ENCODE results near the gene PHF20.
"Not testable (repeated sequence)": the region's sequence is repeated elsewhere in the genome, so short reads cannot be mapped to it uniquely, and the experiment has no call there.

PHF20 gene

DNA sequence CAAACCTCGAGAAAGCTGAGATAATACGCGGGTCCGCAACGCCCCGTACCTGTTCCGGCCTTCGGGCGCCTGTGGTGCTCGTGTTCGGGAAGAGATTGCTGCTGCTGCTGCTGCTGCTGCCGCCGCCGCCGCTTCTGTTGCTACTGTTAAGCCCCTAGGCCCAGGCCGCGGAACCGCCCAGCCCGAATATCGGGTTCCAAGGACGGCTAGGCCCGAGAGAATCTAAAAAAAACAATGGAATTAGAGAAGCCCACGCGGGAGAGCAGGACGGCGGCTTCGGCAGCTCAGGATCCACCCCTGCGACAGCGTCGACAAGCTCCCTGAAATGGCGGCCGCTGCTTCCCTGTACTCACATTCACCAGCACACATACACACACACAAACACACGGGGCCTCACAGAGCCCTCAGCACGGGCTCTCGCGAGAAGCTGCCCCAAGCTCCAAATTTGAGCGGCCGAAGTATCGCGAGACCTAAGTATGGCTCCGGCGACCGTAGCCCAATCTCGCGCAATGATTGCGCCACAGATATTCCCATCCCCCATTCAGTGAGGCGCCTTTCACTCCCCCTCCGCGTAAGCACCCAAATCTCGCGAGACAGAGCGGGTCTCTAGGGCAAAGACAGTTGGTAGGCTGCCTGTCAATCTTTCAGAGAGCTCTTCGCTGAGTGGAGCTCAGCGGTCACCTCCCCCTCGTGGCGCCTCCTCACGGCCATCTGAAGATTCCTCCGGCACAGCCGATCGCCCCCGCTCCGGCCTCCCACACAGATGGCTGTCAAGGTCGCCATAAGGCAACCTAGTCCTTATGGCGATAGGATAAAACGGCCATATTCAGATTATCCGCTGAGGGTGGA lies 29.7 kb upstream of the PHF20 start, which contains the start of gene RBM39:
RBM39 (minus strand) TSS at position 369 of the 849 bp plus-strand sequence. CDS start 1,386 bp downstream, outside the sequence.
- H3K36me3 ChIP-seq (ENCODE audit: control insufficient read depth, insufficient read depth, low read length), result peaks cover 25% of the 10 kb centered on the region
- WGBS, 2 experiments, result 0% methylated on average over 66 of the region's 66 CpGs
- peaks cover 16% of the 10 kb centered on the region for H3K4me1 ChIP-seq (ENCODE audit: control insufficient read depth, insufficient read depth, low read length)
- no peaks in the 10 kb centered on the region for H3K9me3 ChIP-seq (ENCODE audit: control insufficient read depth, low read length)
- no peaks in the 10 kb centered on the region for H3K27me3 ChIP-seq (ENCODE audit: control insufficient read depth, insufficient read depth, low read length, poor library complexity, severe bottlenecking)
- peak within 1 kb of the TSS; percentile 99 for H3K4me3 ChIP-seq (ENCODE audit: insufficient read depth, low read depth, low read length)
- peak within 1 kb of the TSS; percentile 97 for H3K27ac ChIP-seq (ENCODE audit: insufficient read depth, low read depth, low read length, poor library complexity, severe bottlenecking)

DNA sequence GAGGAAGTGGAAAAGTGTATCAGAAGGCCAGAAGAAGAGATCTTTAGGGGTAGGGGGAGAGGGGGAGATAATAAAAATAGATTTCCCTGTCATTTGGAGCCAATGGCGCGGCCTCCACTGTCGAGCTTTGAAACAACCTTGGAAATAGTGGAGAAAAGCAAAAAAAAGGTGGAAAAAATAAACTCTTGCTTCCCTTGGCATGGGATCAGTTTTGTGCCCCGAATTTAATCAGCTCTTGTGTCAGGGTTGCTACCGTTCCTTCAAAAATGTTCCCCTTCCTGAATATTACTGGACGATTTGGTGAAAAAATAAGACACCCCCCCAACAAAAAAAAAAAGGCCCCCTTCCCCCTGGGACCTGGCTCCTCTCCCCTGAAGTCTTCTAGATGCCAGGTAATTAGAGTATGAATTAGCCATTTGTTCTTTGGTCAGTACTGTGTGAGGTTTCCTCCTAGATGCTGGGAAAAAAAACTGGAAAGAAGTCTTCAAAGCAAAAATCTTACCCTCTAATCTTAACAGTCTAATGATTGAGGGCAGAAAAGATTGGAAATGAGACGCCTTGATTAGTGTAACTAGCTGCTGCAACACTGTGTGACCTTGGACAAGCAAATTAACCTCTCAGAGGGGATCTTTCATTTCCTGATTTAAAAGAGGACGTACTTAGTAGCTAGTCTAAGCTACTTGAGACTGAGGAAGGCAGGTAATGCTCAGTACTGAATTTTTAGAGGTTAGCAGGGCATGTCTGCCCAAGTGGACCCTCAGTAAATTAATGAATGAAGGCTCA lies 28.9 kb upstream of the PHF20 start:
- H3K9me3 ChIP-seq (ENCODE audit: control insufficient read depth, low read length), result no peaks in the 10 kb centered on the region

DNA sequence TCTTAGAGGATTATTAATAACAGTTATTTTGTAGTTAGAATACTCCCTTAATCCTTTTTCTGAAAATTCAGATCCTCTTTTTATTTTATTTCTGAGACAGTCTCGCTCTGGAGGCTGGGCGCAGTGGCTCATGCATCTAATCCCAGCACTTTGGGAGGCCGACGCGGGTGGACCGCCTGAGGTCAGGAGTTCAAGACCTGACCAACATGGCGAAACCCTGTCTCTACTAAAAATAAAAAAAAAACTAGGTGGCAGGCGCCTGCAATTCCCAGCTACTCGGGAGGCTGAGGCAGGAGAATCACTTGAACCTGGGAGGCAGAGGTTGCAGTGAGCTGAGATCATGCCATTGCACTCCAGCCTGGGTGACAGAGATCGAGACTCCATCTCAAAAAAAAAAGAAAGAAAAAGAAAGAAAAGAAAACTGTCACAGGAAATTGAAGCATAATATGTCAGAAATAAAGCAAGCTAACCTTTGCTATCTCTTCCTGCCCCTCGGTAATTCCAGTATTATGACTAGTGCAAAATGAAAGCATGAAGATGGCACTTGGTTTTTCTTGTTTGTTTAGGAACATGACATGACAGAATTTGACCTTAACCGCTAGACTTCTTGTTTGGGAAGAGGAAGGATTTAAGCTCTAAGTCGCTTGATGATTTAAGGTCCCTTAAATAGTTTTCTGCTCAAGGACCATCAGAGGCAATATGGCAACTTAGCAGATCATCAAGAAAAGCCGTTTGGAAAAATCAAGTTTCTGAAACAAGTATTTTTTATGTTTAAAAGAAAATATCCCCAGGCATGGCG lies 27.9 kb upstream of the PHF20 start:
- Histone ChIP-seq H3K4me3 (ENCODE audit: insufficient read depth, low read depth, low read length) (no peak overlapping the region), H3K27me3 (ENCODE audit: control insufficient read depth, insufficient read depth, low read length, poor library complexity, severe bottlenecking) (no peaks in the 10 kb centered on the region), H3K36me3 (ENCODE audit: control insufficient read depth, insufficient read depth, low read length) (peaks cover 14% of the 10 kb centered on the region), H3K27ac (ENCODE audit: insufficient read depth, low read depth, low read length, poor library complexity, severe bottlenecking) (no peak overlapping the region), H3K4me1 (ENCODE audit: control insufficient read depth, insufficient read depth, low read length) (peaks cover 16% of the 10 kb centered on the region), H3K9me3 (ENCODE audit: control insufficient read depth, low read length) (no peaks in the 10 kb centered on the region)
- WGBS, 2 experiments, result 91 to 94% methylated on average over 15 of the region's 15 CpGs

More for the DNA sequence above, 28.9 kb upstream of the PHF20 start:
- Histone ChIP-seq H3K27ac (ENCODE audit: insufficient read depth, low read depth, low read length, poor library complexity, severe bottlenecking) (peak overlapping the region; percentile 64), H3K27me3 (ENCODE audit: control insufficient read depth, insufficient read depth, low read length, poor library complexity, severe bottlenecking) (no peaks in the 10 kb centered on the region), H3K4me1 (ENCODE audit: control insufficient read depth, insufficient read depth, low read length) (peaks cover 16% of the 10 kb centered on the region), H3K4me3 (ENCODE audit: insufficient read depth, low read depth, low read length) (peak overlapping the region; percentile 62), H3K36me3 (ENCODE audit: control insufficient read depth, insufficient read depth, low read length) (peaks cover 23% of the 10 kb centered on the region)
- WGBS, 2 experiments, result 4 to 7% methylated on average over 8 of the region's 8 CpGs

DNA sequence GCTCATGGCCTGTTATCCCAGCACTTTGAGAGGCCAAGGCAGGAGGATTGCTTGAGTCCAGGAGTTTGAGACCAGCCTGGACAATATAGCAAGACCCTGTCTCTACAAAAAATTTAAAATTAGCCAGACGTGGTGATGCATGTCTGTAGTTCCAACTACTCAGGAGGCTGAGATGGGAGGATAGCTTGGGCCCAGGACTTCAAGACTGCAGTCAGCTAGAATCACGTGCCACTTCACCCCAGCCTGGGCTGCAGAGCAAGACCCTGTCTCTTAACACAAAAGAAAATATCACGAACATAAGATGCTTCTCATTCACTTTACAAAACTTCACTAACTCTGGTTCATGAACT lies 27.3 kb upstream of the PHF20 start:
- H3K4me3 ChIP-seq (ENCODE audit: insufficient read depth, low read depth, low read length); H3K9me3 ChIP-seq (ENCODE audit: control insufficient read depth, low read length); H3K27ac ChIP-seq (ENCODE audit: insufficient read depth, low read depth, low read length, poor library complexity, severe bottlenecking); H3K36me3 ChIP-seq (ENCODE audit: control insufficient read depth, insufficient read depth, low read length); H3K27me3 ChIP-seq (ENCODE audit: control insufficient read depth, insufficient read depth, low read length, poor library complexity, severe bottlenecking): not testable (repeated sequence)
- WGBS, 2 experiments, result 96 to 97% methylated on average over 3 of the region's 3 CpGs
- peaks cover 12% of the 10 kb centered on the region for H3K4me1 ChIP-seq (ENCODE audit: control insufficient read depth, insufficient read depth, low read length)

DNA sequence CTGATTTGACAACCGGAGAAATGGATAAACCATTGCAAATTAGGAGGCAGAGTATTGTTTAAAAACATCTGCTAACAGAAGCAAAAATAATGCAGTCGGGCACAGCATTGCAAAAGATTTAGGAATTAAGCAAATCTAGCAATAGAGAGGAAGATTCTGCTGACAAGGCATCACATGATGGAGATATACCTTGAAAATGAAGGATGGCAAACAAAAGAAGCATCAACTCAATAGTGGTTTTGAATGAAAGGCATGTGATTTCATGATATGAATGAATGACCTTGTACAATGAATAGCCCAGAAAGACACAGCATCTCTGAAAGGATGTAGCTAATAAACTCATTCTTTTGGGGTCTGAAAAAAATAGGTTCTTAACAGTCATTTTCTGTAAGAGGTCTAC lies 21.2 kb upstream of the PHF20 start:
- WGBS, 2 experiments, result 87 to 97% methylated on average over 2 of the region's 2 CpGs
- no peaks in the 10 kb centered on the region for H3K9me3 ChIP-seq (ENCODE audit: control insufficient read depth, low read length)
- no peaks in the 10 kb centered on the region for H3K36me3 ChIP-seq (ENCODE audit: control insufficient read depth, insufficient read depth, low read length)
- H3K4me3 ChIP-seq (ENCODE audit: insufficient read depth, low read depth, low read length), result no peak overlapping the region
- no peak overlapping the region for H3K27ac ChIP-seq (ENCODE audit: insufficient read depth, low read depth, low read length, poor library complexity, severe bottlenecking)
- no peaks in the 10 kb centered on the region for H3K4me1 ChIP-seq (ENCODE audit: control insufficient read depth, insufficient read depth, low read length)
- peaks cover 3% of the 10 kb centered on the region for H3K27me3 ChIP-seq (ENCODE audit: control insufficient read depth, insufficient read depth, low read length, poor library complexity, severe bottlenecking)

DNA sequence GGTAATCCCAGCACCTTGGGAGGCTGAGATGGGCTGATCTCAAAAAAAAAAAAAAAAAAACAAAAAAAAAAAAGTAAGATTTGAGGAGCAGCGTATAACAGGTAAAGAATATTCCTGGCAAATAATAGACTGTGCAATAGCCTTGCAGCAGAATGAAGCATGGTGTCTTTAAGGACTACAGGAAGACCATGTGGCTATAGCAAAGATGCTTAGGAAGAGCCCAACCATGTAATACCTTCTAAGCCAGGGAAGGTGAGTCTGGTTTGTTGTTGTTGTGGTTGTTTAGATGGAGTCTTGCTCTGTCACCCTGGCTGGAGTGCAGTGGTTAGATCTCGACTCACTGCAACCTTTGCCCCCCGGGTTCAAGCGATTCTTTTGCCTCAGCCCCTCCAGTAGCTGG lies 15.4 kb upstream of the PHF20 start:
- H3K27ac ChIP-seq (ENCODE audit: insufficient read depth, low read depth, low read length, poor library complexity, severe bottlenecking), result no peak overlapping the region

DNA sequence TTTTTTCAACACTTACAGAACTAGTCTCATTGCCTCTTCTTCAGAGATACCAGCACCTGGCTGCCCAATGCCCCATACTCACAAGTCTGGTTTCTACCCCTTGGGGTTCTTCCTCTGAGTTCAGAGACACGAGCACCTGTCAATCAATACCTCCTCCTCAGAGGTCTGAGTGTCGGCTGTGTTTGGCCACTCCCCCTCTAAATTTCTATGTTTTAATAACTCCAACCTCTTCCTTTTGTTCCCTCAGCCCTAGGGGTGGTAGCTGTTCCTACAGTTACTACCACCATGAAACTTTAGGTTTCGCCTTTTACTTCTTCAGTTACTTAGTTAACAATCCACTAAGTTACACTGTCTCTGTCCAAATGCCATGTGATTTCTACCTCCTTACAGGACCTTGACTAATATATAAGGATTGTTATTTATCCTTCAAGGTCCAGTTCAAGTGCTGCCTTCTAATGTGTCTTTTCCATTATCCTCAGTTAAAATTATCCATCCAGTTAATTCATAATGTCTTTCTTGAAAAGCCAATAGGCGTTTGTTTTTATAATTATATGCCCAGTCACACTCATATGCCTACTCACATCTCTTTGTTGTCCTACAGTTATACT lies 14.6 kb upstream of the PHF20 start:
- 77 to 82% methylated on average over 4 of the region's 4 CpGs for WGBS, 2 experiments
- no peaks in the 10 kb centered on the region for H3K4me1 ChIP-seq (ENCODE audit: control insufficient read depth, insufficient read depth, low read length)
- no peaks in the 10 kb centered on the region for H3K9me3 ChIP-seq (ENCODE audit: control insufficient read depth, low read length)
- no peak overlapping the region for H3K4me3 ChIP-seq (ENCODE audit: insufficient read depth, low read depth, low read length)
- no peaks in the 10 kb centered on the region for H3K36me3 ChIP-seq (ENCODE audit: control insufficient read depth, insufficient read depth, low read length)
- peaks cover 3% of the 10 kb centered on the region for H3K27me3 ChIP-seq (ENCODE audit: control insufficient read depth, insufficient read depth, low read length, poor library complexity, severe bottlenecking)
- no peak overlapping the region for H3K27ac ChIP-seq (ENCODE audit: insufficient read depth, low read depth, low read length, poor library complexity, severe bottlenecking)

More for the DNA sequence above, 15.4 kb upstream of the PHF20 start:
- no peaks in the 10 kb centered on the region for H3K4me1 ChIP-seq (ENCODE audit: control insufficient read depth, insufficient read depth, low read length)
- 89 to 97% methylated on average over 4 of the region's 4 CpGs for WGBS, 2 experiments
- H3K36me3 ChIP-seq (ENCODE audit: control insufficient read depth, insufficient read depth, low read length), result no peaks in the 10 kb centered on the region
- peaks cover 3% of the 10 kb centered on the region for H3K27me3 ChIP-seq (ENCODE audit: control insufficient read depth, insufficient read depth, low read length, poor library complexity, severe bottlenecking)
- no peaks in the 10 kb centered on the region for H3K9me3 ChIP-seq (ENCODE audit: control insufficient read depth, low read length)
- H3K4me3 ChIP-seq (ENCODE audit: insufficient read depth, low read depth, low read length), result no peak overlapping the region

DNA sequence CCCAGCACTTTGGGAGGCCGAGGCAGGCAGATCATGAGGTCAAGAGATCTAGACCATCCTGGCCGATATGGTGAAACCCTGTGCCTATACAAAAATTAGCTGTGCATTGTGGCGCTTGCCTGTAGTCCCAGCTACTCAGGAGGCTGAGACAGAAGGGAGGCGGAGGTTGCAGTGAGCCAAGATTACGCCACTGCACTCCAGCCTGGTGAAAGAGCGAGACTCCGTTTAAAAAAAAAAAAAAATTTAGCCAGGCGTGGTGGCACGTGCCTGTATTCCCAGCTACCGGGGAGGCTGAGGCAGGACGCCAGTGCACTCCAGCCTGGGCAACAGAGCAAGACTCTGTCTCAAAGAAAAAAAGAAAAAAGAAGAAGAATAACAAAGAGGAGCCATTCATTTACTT lies 10.3 kb upstream of the PHF20 start:
- not testable (repeated sequence) for H3K27ac ChIP-seq (ENCODE audit: insufficient read depth, low read depth, low read length, poor library complexity, severe bottlenecking); H3K4me3 ChIP-seq (ENCODE audit: insufficient read depth, low read depth, low read length); H3K36me3 ChIP-seq (ENCODE audit: control insufficient read depth, insufficient read depth, low read length); H3K9me3 ChIP-seq (ENCODE audit: control insufficient read depth, low read length); H3K4me1 ChIP-seq (ENCODE audit: control insufficient read depth, insufficient read depth, low read length); H3K27me3 ChIP-seq (ENCODE audit: control insufficient read depth, insufficient read depth, low read length, poor library complexity, severe bottlenecking)
- WGBS, 2 experiments, result 92 to 94% methylated on average over 11 of the region's 11 CpGs

DNA sequence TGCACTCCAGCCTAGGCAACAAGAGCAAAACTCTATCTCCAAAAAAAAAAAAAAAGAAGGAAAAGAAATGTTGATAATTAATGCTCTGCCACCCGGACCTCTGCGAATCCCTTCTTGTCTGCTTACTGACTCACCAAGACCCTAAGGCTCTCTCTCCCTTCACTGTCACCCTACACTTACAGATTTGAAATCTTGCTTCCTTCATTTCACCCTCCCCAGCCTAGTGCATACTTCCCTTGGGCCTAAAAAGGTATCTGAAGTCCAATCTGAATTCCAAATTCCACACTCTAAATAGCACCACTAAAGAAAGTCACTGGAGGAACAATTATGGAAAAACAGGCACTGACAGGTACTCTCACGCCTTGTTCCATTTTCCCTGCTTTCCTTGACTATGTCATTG lies 9.4 kb upstream of the PHF20 start:
- H3K36me3 ChIP-seq (ENCODE audit: control insufficient read depth, insufficient read depth, low read length), result no peaks in the 10 kb centered on the region
- 87% methylated on average over 3 of the region's 3 CpGs for WGBS, 2 experiments
- H3K27me3 ChIP-seq (ENCODE audit: control insufficient read depth, insufficient read depth, low read length, poor library complexity, severe bottlenecking), result no peaks in the 10 kb centered on the region
- H3K9me3 ChIP-seq (ENCODE audit: control insufficient read depth, low read length), result no peaks in the 10 kb centered on the region
- H3K4me1 ChIP-seq (ENCODE audit: control insufficient read depth, insufficient read depth, low read length), result no peaks in the 10 kb centered on the region
- H3K4me3 ChIP-seq (ENCODE audit: insufficient read depth, low read depth, low read length), result no peak overlapping the region
- no peak overlapping the region for H3K27ac ChIP-seq (ENCODE audit: insufficient read depth, low read depth, low read length, poor library complexity, severe bottlenecking)

All from ectodermal cell (in vitro differentiated cells).